CMK (cell line): ENCODE measurements around the gene ZDHHC3.

Experiments
- DNase-seq: peaks from one replicate; pipeline ENCODE4 v3.0.0-alpha.2; 2010; ENCODE audit warnings: low read depth

The ZDHHC3 gene

GRCh38 chr3:44926921-44927320, 49.1 kb downstream of the ZDHHC3 start:
- DNase-seq = peak; percentile 21

GRCh38 chr3:44926172-44926571, 49.8 kb downstream of the ZDHHC3 start:
- no peak for DNase-seq

- DNase-seq = no peak
These were observed 51.4 kb downstream of the ZDHHC3 start for GRCh38 chr3:44924457-44925084.

GRCh38 chr3:44923632-44924456, 52.1 kb downstream of the ZDHHC3 start:
- no peak for DNase-seq

GRCh38 chr3:44920081-44920480, 55.9 kb downstream of the ZDHHC3 start:
- DNase-seq = no peak

GRCh38 chr3:44918581-44918980, 57.4 kb downstream of the ZDHHC3 start:
- no peak for DNase-seq

GRCh38 chr3:44918087-44918486, 57.9 kb downstream of the ZDHHC3 start:
- DNase-seq = no peak

GRCh38 chr3:44915702-44916438, 60.1 kb downstream of the ZDHHC3 start:
- no peak for DNase-seq

- DNase-seq = no peak
These were observed 61.0 kb downstream of the ZDHHC3 start for GRCh38 chr3:44914936-44915335.

GRCh38 chr3:44913868-44914468, 62.0 kb downstream of the ZDHHC3 start:
- DNase-seq = peak; percentile 34

- DNase-seq = no peak
These were observed 65.3 kb downstream of the ZDHHC3 start for GRCh38 chr3:44910693-44911092.

- no peak for DNase-seq
These were observed 66.9 kb downstream of the ZDHHC3 start for GRCh38 chr3:44909063-44909462.

- no peak for DNase-seq
These were observed 68.4 kb downstream of the ZDHHC3 start for GRCh38 chr3:44907612-44908011.

GRCh38 chr3:44906997-44907396, 69.0 kb downstream of the ZDHHC3 start:
- no peak for DNase-seq

- DNase-seq = no peak
These were observed 70.4 kb downstream of the ZDHHC3 start for GRCh38 chr3:44905446-44906157.

- DNase-seq = no peak
These were observed 72.2 kb downstream of the ZDHHC3 start for GRCh38 chr3:44903751-44904150.

- DNase-seq = no peak
These were observed 72.7 kb downstream of the ZDHHC3 start for GRCh38 chr3:44903314-44903713.

- DNase-seq = no peak
These were observed 73.3 kb downstream of the ZDHHC3 start for GRCh38 chr3:44902628-44903027.

- DNase-seq = no peak
These were observed 76.1 kb downstream of the ZDHHC3 start for GRCh38 chr3:44899683-44900367.

- DNase-seq = no peak
These were observed 79.5 kb downstream of the ZDHHC3 start for GRCh38 chr3:44896440-44896839.

- DNase-seq = no peak
These were observed 81.5 kb downstream of the ZDHHC3 start for GRCh38 chr3:44894485-44894884.
